Transverse colon (tissue), 3 donors: ENCODE data around the gene SALL2.

ENCODE experiments used
- CTCF ChIP-seq, 5 experiments: fragments of 200-600 bp in 3 of 5; fragments of 450-650 bp in 2 of 5; sonication (generic) in 3 of 5; IDR thresholded peaks; 1 replicate in 2 of 5; 2 replicates in 3 of 5; pipeline ENCODE4 v1.5.1; 2016 to 2017; ENCODE audit warnings: antibody characterized with exemption in 5 of 5, inconsistent platforms in 3 of 5, mild to moderate bottlenecking in 2 of 5, moderate library complexity in 1 of 5
- EP300 ChIP-seq: sonication (generic); formaldehyde crosslinking; IDR thresholded peaks from one replicate; pipeline ENCODE4 v1.6.1; 2017; ENCODE audit warnings: antibody characterized with exemption, low read depth

GRCh38 chr14:21537090-21537424 is 10.9 kb upstream of the SALL2 start:
- TF ChIP-seq CTCF (IDR thresholded peaks at IDR 0.05) (no peak), EP300 (no peak)
